Measurements from ENCODE around the gene COQ3.

The COQ3 gene

DNA sequence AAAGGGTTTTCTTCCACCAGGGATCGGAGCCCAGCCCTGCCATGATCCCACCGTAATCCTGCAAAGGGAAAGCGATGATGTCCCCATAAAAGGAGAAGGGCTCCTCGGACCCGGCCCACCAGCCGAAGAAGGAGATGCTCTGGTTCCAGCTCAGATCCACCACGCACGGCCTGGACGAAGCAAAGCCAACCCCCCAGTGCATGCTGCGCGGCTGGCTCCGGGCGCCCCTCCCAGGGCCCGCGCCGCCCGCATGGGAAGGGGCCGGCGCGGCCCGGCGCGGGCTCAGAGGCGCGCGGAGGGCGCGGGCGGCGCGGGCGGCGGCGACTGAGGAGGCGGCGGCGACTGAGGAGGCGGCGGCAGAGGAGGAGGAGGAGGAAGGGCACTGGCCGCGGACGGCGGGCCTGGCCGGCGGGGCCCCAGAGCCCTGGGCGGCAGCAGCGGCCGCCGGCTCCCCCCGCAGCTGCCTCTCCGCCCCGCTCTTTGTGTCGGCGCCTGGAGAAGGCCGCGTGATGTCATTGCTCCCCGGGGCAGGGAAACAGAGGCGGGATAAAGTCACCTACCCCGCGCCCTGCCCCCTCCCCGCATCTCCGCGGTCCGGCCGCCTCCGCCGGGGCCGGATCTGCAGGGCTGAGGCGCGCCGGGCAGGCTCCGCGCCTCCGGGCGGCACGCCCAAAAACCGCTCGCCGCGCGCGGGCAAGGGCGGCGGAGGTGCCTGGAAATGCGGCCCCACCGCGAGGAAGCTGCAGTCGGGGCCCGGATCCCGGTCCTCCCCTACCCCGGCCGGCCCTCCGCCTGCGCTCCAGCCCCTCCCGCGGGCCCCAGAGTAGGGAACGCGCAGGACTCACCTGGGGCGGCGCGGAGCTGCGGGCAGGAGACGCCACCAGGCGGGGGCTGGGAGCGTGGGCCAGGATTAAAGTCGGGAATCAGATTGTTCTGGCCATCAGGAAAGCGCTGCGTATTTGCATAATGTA lies 44.5 kb downstream of the COQ3 start, which contains the start of gene FAXC:
FAXC (minus strand) TSS at position 504 of the 971 bp plus-strand sequence; CDS start at position 202, 302 bp downstream.
- ChIA-PET CTCF (interaction anchor here (0.6 to 1.1 kb wide), 4 partner anchors 12 to 31 kb away, joined by 3 to 5 read pairs (median 4); no protein-coding TSS in a partner anchor), POLR2A (ENCODE audit: low non-redundant PET) (interaction anchor here (0.6 kb wide), 1 partner anchor 44 kb away, joined by 4 read pairs; the partner anchor contains the start of gene COQ3)
- TF ChIP-seq CTCF (conservative IDR thresholded peaks at IDR 0.05; ENCODE audit: low read depth), result peak; percentile 58
- peak; percentile 60 for DNase-seq (ENCODE audit: low spot score)
- no peak within 1 kb of the TSS for H3K27ac ChIP-seq

DNA sequence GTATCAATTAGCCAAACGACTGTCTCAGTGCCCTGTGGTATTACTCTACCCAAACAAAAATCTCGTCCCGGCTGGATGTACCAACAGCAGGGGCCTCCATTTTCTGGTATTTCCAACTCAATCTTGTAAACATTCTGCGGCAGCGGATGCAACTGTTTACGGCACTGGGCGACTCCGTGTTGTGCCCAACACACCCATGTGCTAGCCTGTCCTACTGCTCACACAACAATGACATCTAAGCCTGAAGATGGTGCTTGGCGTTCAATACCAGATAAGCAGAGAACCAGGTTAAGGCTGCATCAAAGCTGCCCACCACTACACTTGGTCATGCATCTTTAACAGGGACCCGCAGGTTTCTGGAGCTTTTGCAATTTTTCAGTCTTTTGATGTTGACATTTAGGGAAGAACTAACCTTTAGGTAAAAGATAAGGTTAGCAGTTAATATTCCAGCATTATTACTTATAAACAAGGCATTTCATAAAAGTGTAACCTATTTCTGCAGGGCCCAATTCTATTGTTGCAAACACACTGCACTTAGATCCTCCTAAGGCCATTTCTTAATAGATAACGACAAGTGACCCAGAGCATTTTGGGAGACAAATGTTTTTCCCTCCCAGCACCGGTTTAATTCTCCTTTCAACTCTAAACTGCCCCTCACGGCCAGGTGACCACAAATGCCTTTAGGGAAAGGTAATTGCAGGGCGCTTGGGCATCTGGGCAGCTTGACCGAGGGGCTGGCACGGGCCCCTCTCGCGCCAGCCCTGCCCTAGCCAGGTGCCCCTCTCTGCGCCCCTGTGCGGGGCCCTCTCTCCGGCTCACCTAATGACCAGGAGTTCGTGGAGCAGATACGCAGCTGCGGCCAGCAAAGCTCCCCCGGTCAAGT lies 45.5 kb downstream of the COQ3 start:
- ChIA-PET POLR2A (ENCODE audit: low non-redundant PET) (interaction anchor here (0.6 kb wide), 1 partner anchor 45 kb away, joined by 4 read pairs; the partner anchor contains the start of gene COQ3), CTCF (interaction anchor here (0.6 to 1.8 kb wide), 4 partner anchors 11 to 73 kb away, joined by 4 to 9 read pairs (median 5); no protein-coding TSS in a partner anchor)
- no peak for TF ChIP-seq CTCF (conservative IDR thresholded peaks at IDR 0.05; ENCODE audit: low read depth)

GRCh38 chr6:99347804-99348203 lies 46.2 kb downstream of the COQ3 start:
- no peak overlapping the region for H3K27ac ChIP-seq
- no peak for DNase-seq (ENCODE audit: low spot score)
- POLR2A ChIA-PET (ENCODE audit: low non-redundant PET), result no interaction called here
- no peak for TF ChIP-seq CTCF (conservative IDR thresholded peaks at IDR 0.05; ENCODE audit: low read depth)
- CTCF ChIA-PET, result interaction anchor here (0.6 to 1.8 kb wide), 2 partner anchors 13 to 860 kb away, joined by 3 to 9 read pairs; no protein-coding TSS in a partner anchor

More for the DNA sequence above, 45.5 kb downstream of the COQ3 start:
- DNase-seq (ENCODE audit: low spot score), result no peak
- no peak overlapping the region for H3K27ac ChIP-seq

GRCh38 chr6:99346595-99346994 lies 47.4 kb downstream of the COQ3 start:
- TF ChIP-seq CTCF (conservative IDR thresholded peaks at IDR 0.05; ENCODE audit: low read depth), result no peak
- POLR2A ChIA-PET (ENCODE audit: low non-redundant PET), result no interaction called here
- no peak for DNase-seq (ENCODE audit: low spot score)
- no peak overlapping the region for H3K27ac ChIP-seq
- CTCF ChIA-PET, result interaction anchor here (1.8 kb wide), 1 partner anchor 12 kb away, joined by 9 read pairs; no protein-coding TSS in a partner anchor

DNA sequence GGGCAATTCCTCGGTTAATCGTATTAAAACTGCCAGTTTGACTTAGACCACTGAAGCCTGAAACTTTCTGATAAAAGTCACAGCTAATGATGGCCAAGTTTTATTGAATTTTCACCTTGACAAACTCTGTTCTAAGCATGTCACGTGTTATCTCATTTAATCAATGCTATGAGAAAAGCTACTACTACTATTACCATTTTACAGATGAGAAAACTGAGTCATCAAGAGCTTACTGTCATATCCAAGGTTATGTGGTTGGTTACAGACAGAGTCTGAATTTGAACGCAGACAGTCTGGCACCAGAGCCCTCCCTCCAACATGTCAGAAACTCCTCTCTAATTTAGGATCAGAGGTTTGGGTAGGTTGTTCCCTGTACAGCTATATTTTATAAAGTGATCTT lies 48.8 kb downstream of the COQ3 start:
- CTCF ChIA-PET, result interaction anchor here (0.8 kb wide), 1 partner anchor 15 kb away, joined by 3 read pairs; no protein-coding TSS in a partner anchor

More for the DNA sequence above, 48.8 kb downstream of the COQ3 start:
- POLR2A ChIA-PET (ENCODE audit: low non-redundant PET), result no interaction called here
- H3K27ac ChIP-seq, result no peak overlapping the region
- no peak for TF ChIP-seq CTCF (conservative IDR thresholded peaks at IDR 0.05; ENCODE audit: low read depth)
- DNase-seq (ENCODE audit: low spot score), result no peak

Measured in RWPE1 (cell line).